ENCODE measurements around the gene TNRC18. TPM values are rescaled to one million over a fixed set of nuclear protein-coding genes. Genes with fewer than 3 reads are reported as not detected.
"Not testable (repeated sequence)": the region's sequence is repeated elsewhere in the genome, so short reads cannot be mapped to it uniquely, and the experiment has no call there.

TNRC18 gene
- polyA plus RNA-seq, 3 donors = 0.64 to 49.9 (median 0.70) TPM

GRCh38 chr7:5320391-5320790 lies 103.2 kb downstream of the TNRC18 start:
- Mint-ChIP-seq H3K4me3 (no peak overlapping the region), H3K27ac (peak overlapping the region in 1 of 7 donors; percentile 55), H3K27me3 (ENCODE audit: low read depth in 3 of 3) (no peaks in the 10 kb centered on the region), H3K36me3 (peaks cover 74 to 99% of the 10 kb centered on the region in 2 donors), H3K4me1 (no peaks in the 10 kb centered on the region), H3K9me3 (peaks cover 5 to 23% (median 11%) of the 10 kb centered on the region in 7 donors)
- no peak for TF ChIP-seq CTCF (IDR thresholded peaks at IDR 0.05)
- H3K79me2 ChIP-seq (ENCODE audit: insufficient read depth, low read length) = peaks cover 4% of the 10 kb centered on the region
- no peak overlapping the region for H2AFZ ChIP-seq (ENCODE audit: insufficient read depth, low read depth, low read length, poor library complexity, severe bottlenecking)
- intact Hi-C loops (cut with micrococcal nuclease) = no loop called here
- H3K4me2 ChIP-seq (replicated peaks; ENCODE audit: extremely low read depth, low read length, poor library complexity, severe bottlenecking) = no peak overlapping the region
- no peak for DNase-seq
- H3K27ac ChIP-seq (ENCODE audit: low read depth in 1 of 2, low read length in 2 of 2) = no peak overlapping the region
- no peaks in the 10 kb centered on the region for H3K4me1 ChIP-seq (ENCODE audit: control insufficient read depth in 1 of 2, insufficient read depth in 2 of 2, low read length in 2 of 2)
- H3K4me3 ChIP-seq (replicated peaks in 1 of 3; ENCODE audit: low read depth in 2 of 3, low read length in 3 of 3) = no peak overlapping the region
- no peak overlapping the region for H3K9ac ChIP-seq (ENCODE audit: insufficient read depth, low read length, poor library complexity, severe bottlenecking)
- H3K9me3 ChIP-seq (replicated peaks in 1 of 2; ENCODE audit: control insufficient read depth in 1 of 2, insufficient read depth in 1 of 2, low read length in 2 of 2) = peaks cover 0 to 5% of the 10 kb centered on the region in 2 donors
- no peaks in the 10 kb centered on the region for H3K27me3 ChIP-seq (ENCODE audit: control insufficient read depth in 2 of 2, insufficient read depth in 2 of 2, low read length in 2 of 2)
- H3K36me3 ChIP-seq (replicated peaks in 1 of 2; ENCODE audit: control insufficient read depth in 1 of 2, insufficient read depth in 2 of 2, low read length in 2 of 2) = peaks cover 75 to 95% of the 10 kb centered on the region in 2 donors
- WGBS (ENCODE audit: insufficient coverage) = 100% methylated on average over 6 of the region's 13 CpGs
- peaks cover 51% of the 10 kb centered on the region for H4K20me1 ChIP-seq (ENCODE audit: insufficient read depth, low read length)

GRCh38 chr7:5318613-5319012 lies 105.0 kb downstream of the TNRC18 start:
- H3K9ac ChIP-seq (ENCODE audit: insufficient read depth, low read length, poor library complexity, severe bottlenecking); H3K27me3 ChIP-seq (ENCODE audit: control insufficient read depth in 2 of 2, insufficient read depth in 2 of 2, low read length in 2 of 2); DNase-seq; H3K27ac ChIP-seq (ENCODE audit: low read depth in 1 of 2, low read length in 2 of 2); H3K79me2 ChIP-seq (ENCODE audit: insufficient read depth, low read length); H2AFZ ChIP-seq (ENCODE audit: insufficient read depth, low read depth, low read length, poor library complexity, severe bottlenecking); H3K27me3 Mint-ChIP-seq (ENCODE audit: low read depth in 3 of 3); H3K4me1 Mint-ChIP-seq; H3K4me2 ChIP-seq (replicated peaks; ENCODE audit: extremely low read depth, low read length, poor library complexity, severe bottlenecking); intact Hi-C loops (cut with micrococcal nuclease); H3K4me1 ChIP-seq (ENCODE audit: control insufficient read depth in 1 of 2, insufficient read depth in 2 of 2, low read length in 2 of 2); H3K4me3 Mint-ChIP-seq; H3K9me3 ChIP-seq (replicated peaks in 1 of 2; ENCODE audit: control insufficient read depth in 1 of 2, insufficient read depth in 1 of 2, low read length in 2 of 2); H3K4me3 ChIP-seq (replicated peaks in 1 of 3; ENCODE audit: low read depth in 2 of 3, low read length in 3 of 3): not testable (repeated sequence)
- H4K20me1 ChIP-seq (ENCODE audit: insufficient read depth, low read length) = peaks cover 34% of the 10 kb centered on the region
- Mint-ChIP-seq H3K9me3 (peaks cover 5 to 23% (median 11%) of the 10 kb centered on the region in 7 donors), H3K36me3 (peaks cover 73 to 99% of the 10 kb centered on the region in 2 donors), H3K27ac (peak overlapping the region in 2 of 7 donors; percentile 15 to 59)
- WGBS (ENCODE audit: insufficient coverage) = no CpG with 5 or more reads among the region's 5 CpGs
- peaks cover 77 to 95% of the 10 kb centered on the region in 2 donors for H3K36me3 ChIP-seq (replicated peaks in 1 of 2; ENCODE audit: control insufficient read depth in 1 of 2, insufficient read depth in 2 of 2, low read length in 2 of 2)

All from CD14-positive monocyte (primary cell).